DND-41 (cell line): ENCODE data around the gene CYP27B1.

ENCODE experiments used
- CTCF ChIP-seq: IDR thresholded peaks from 2 replicates; pipeline ENCODE4 v1.5.1; 2012; ENCODE audit warnings: borderline replicate concordance, low read length, moderate library complexity, mild to moderate bottlenecking; ENCODE audit not compliant: poor library complexity, severe bottlenecking; ENCODE audit errors: extremely low read depth
- EZH2 ChIP-seq: IDR thresholded peaks from 3 replicates; pipeline ENCODE4 v1.6.1; 2012; ENCODE audit warnings: borderline replicate concordance, low read depth, mild to moderate bottlenecking, moderate library complexity, low read length, inconsistent platforms; ENCODE audit not compliant: severe bottlenecking

- TF ChIP-seq CTCF = no peak
- TF ChIP-seq EZH2 = no peak
Measured at GRCh38 chr12:57753756-57754337, 13.0 kb downstream of the CYP27B1 start.
